Medulla oblongata (tissue), 1 donor: ENCODE measurements around the gene FBXW12.
A peak's percentile ranks its signal among the peaks of the same experiment; 100 is the strongest.
"Not testable (repeated sequence)": the region's sequence is repeated elsewhere in the genome, so short reads cannot be mapped to it uniquely, and the experiment has no call there.

Source experiments
- DNase-seq: peaks from one replicate; pipeline ENCODE4 v3.0.0-alpha.2; 2015; ENCODE audit errors: extremely low spot score

FBXW12 gene, protein sequence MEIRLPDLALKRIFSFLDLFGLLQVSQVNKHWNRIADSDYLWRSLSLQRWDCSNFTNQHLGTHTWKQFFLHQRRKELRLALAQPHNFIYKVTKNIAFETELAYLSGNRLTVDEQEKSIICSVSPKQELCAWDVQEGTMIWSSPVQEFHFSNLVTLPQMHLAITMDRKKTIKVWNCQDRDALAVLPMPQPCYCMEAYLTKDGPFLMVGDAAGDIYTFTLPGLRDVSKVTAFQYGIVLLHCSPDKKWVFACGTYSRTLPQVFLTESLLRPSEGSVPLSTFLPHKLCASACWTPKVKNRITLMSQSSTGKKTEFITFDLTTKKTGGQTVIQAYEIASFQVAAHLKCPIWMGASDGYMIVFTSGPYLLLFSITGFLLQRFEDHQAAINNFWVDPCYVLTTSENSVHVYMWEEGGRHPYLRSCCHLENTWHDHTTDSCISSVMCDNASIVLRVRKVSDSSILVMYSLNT

GRCh38 chr3:48371651-48372376 is at the start of gene FBXW12:
Gene FBXW12 (plus strand): TSS chr3:48372219. CDS start chr3:48372768, 549 bp downstream.
- DNase-seq, result no peak

- not testable (repeated sequence) for DNase-seq
These were observed 40.1 kb upstream of the FBXW12 start for GRCh38 chr3:48331706-48332435.

DNA sequence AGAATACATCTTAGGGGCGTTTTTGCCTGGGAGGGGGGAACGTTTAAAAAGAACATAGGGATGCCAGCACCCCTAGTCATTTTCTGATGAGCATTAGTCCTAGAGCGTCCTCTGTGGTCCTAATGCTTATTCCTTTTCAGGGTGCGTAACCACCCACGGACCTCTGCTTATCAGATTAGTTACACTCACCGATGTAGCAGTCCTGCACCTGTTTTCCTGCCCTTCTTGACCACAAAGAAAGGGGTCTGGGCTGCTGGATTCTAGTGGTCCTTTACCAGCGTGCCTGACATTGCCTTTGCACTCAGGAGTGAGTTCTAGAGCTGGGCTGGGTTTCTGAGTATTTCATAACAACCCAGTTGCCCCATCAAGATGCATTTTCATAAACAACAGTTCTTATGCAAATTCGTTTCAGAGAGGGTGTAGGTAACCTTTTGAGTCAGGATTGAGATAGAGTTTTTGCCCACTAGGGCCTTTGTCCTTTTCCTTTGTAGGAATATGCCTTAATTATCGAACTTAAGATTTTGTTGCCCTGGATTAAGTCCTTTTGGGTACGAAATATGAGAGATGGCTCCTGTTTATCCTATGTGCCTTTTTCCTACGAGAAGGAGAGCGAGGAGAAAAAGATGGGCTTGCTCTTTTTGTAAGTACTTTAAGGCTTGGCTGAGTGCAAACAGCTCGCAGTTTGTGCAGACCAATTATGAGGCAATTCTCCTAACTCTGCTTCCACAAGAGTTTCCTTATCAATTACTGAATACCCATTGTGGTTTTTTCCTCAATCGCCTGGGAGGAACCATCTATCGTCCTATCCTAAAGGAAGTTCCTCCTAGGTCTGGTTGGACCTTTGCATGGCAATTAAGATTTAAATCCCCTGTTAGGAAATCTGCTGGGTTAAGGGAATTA is 38.4 kb upstream of the FBXW12 start, which contains the start of gene SPINK8:
TSS of gene SPINK8 (minus strand) at position 316 of the 900 bp plus-strand sequence. CDS start 5,320 bp downstream, outside the sequence.
- not testable (repeated sequence) for DNase-seq

- DNase-seq, result no peak
These were observed 37.4 kb upstream of the FBXW12 start for GRCh38 chr3:48334605-48335004.

- peak; percentile 7 for DNase-seq
These were observed 36.7 kb upstream of the FBXW12 start for GRCh38 chr3:48335286-48335685.

- DNase-seq, result not testable (repeated sequence)
These were observed 34.5 kb upstream of the FBXW12 start for GRCh38 chr3:48337536-48337935.

GRCh38 chr3:48338635-48339034 is 33.4 kb upstream of the FBXW12 start:
- DNase-seq, result no peak

DNA sequence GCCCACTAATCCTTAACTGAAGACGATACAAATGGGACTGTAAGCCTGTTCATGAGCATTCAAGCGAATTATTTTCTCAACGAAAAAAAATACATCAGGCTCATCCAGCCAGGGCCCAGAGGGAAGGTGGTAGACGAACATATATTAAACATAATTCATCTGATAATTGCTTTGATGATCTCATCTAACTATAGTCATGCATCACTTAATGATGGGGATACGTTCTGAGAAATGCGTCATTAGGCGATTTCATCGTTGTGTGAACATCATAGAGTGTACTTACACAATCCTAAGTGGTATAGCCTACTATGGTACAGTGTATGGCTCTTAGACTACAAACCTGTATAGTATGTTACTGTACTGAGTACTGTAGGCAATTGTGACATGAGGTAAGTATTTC is 28.6 kb upstream of the FBXW12 start:
- no peak for DNase-seq

- no peak for DNase-seq
These were observed 27.0 kb upstream of the FBXW12 start for GRCh38 chr3:48344867-48345507.

DNA sequence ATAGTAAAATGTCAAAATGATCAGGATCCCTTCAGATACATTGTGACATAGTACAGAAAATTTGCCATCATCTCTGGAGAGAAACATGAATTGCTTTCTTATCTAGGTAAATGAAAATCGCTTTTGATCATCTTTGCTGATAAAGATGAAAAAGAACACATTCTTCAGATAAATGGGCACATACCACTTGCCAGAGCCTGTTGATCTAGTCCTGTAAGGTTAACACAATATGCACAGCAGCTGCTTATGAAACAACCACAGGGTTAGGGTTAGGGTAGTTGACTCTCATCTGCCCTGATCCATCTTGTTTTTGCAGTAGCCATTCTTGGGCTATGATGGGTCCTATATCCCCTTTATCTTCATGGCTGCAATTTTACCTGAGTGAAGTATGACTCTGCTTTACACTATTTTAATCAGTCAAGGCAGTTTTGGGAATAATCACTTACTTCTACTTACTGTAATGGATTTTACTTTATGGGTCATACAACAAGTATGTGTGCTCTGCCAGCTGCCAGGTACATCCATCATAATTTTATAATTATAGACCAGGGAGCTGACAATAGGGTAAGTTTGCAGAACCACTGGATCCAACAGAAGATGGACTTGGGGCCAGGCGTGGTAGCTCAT is 26.0 kb upstream of the FBXW12 start:
- DNase-seq, result no peak

DNA sequence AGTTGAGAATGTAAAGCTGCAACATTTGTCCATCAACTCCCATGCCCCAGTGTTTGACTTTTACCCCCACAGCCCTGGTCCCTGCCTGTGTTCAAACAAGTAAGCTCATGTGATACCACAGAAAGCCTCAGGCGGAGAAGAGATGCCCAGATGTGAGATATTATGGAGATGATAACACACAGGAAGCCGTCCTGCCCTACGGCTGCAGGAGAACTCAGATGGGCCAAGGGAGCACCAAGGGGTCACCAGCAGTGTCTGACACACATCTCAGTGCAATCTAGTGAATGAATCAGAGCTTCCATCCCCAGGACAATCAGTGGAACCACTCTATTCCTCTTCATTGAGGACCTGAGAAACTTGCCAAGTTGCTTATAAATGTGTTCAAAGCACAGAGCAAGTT is 24.5 kb upstream of the FBXW12 start:
- no peak for DNase-seq

DNA sequence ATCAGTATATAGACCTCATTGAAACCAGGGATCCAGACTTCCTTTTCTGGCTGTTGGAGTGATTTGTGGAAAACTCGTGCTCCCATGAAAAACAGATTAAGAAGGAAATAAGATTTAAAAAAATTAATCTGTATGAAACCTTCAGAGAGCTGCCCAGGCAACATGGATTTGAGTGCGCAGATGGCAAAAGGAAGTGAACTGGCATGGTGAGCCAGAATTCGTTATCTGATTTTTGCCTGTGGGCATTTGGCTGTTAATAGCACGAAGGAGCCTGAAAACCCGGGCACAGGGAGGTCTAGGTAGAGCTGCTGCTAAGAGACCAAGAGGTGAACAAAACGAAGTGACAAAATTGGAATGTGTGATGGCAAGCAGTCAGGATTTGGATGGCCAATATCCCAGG is 19.5 kb upstream of the FBXW12 start:
- DNase-seq, result no peak

GRCh38 chr3:48353987-48354386 is 18.0 kb upstream of the FBXW12 start:
- DNase-seq, result no peak

DNA sequence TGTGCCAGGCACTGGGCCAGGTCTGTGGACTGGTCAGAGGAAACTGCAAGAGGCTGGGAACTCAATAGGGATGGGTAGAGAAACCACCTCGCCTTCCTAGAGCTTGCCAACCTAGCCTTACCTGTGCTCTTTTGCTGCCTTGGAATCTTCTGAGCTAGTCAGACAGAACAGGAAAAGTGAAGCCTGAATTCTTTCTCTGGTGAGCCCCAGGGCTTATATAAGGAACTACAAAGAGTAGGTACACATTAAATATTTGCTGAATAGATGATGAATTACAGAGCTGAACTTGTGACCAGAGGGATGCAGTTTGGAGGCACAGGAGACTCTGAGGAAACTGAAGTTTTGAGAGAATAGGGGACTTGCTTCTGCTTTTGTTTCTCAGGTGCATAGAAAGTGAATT is 15.6 kb upstream of the FBXW12 start:
- DNase-seq, result no peak

GRCh38 chr3:48361928-48362327 is 10.1 kb upstream of the FBXW12 start:
- DNase-seq, result no peak

DNA sequence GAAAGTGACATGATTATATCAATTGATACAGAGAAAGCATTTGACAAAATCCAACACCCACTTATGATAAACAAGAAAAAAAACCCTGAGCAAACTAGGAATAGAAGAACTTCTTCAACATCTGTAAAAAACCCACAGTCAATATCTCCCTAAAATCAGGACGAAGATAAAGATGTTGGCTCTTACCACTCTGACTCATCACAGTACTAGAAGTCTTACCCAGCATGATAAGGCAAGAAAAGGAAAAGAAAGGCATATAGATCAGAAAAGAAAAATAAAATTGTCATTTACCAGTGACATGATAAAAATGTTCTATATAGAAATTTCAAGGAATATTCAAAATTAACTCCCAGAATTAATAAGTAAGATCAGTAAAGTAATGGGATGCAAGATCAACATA is 7.2 kb upstream of the FBXW12 start:
- DNase-seq, result no peak

DNA sequence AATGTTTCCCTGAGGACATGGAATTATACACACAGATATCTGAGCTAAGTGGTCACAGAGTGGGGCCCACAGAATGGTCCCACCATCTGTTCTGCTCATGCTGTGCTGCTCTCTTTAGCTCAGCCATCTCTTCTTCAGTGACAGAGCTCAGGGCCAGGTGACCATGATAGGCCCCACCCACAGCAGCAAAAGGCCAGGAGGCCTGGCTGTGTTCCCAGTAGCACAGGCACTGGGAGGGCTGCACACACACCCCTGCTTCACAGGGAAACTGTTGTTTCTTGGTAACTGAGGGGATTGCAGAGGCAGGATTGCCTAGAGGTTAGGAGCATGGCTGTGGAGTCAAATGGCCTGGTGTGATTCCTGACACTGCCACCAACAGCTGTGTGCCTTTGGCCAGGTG is 4.8 kb upstream of the FBXW12 start:
- DNase-seq, result peak; percentile 14

- no peak for DNase-seq
These were observed 2.2 kb upstream of the FBXW12 start for GRCh38 chr3:48369693-48370332.

- DNase-seq, result no peak
These were observed 1.7 kb upstream of the FBXW12 start for GRCh38 chr3:48370333-48370713.

- no peak for DNase-seq
These were observed 355 bp downstream of the FBXW12 start for GRCh38 chr3:48372377-48372770.
